AG20443 (cell line): ENCODE data around the gene ABLIM2.

Experiments used
- DNase-seq: peaks from one replicate; pipeline ENCODE4 v3.0.0; 2012; ENCODE audit warnings: low spot score, mixed read lengths

ABLIM2 gene

DNA sequence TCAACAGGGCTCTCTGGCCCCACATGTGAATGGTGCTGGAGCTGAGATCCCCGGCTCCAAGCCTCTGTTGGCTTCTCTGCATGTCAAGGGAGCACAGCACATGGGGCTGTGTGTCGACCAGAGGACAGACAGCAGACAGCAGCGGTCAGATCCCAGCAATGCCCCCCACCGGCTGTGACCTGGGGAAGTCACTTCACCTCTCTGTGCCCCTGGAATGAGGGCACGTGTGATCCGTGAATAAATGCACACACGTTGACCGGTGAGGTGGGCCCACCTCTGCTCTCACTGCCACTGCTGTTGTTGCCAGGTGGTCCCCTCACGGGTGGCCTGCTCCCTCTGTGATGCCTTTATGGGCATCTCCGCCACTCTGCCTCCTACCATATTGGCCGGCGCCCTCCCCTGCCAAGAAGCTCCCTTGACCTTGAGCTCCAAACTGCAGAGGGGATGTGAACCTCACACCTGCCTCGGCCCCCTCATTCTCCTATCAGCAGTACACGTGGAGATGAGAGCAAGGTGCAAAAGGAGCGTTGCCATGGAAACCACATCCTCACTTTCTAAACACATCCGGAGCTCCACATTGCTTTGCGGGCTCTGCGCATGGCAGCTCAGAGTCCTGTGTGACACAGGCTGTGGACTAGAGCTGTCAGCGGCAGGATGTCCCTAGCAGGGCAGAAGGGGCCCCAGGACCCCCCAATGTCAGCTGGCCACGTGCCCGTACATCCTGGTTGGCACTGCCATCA, 75.4 kb downstream of the ABLIM2 start:
- DNase-seq, result no peak

DNA sequence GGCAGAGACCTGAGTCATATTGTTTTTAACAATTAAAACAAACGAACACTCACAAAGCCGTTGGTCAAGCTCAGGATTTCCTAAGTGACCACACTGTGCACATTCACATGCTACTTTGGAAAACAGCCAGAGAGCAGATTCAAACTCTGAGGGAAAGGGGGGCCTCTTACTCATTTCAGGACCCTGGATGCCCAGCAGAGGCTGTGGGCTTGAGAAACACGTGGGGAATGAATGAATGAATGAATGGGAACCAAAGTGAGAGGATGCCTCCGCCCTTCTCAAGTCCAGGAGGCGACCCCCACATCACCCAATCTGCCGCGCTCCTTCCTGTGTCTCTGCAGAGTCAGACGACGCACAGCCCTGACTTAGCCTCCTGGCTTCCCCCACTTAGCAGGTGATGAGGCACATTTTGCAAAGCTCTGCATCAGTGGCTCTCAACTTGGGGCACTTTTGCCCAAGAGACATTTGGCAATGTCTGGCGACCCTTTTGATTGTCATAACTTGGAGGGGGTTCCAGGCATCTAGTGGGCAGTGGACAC, 76.0 kb downstream of the ABLIM2 start:
- no peak for DNase-seq

DNA sequence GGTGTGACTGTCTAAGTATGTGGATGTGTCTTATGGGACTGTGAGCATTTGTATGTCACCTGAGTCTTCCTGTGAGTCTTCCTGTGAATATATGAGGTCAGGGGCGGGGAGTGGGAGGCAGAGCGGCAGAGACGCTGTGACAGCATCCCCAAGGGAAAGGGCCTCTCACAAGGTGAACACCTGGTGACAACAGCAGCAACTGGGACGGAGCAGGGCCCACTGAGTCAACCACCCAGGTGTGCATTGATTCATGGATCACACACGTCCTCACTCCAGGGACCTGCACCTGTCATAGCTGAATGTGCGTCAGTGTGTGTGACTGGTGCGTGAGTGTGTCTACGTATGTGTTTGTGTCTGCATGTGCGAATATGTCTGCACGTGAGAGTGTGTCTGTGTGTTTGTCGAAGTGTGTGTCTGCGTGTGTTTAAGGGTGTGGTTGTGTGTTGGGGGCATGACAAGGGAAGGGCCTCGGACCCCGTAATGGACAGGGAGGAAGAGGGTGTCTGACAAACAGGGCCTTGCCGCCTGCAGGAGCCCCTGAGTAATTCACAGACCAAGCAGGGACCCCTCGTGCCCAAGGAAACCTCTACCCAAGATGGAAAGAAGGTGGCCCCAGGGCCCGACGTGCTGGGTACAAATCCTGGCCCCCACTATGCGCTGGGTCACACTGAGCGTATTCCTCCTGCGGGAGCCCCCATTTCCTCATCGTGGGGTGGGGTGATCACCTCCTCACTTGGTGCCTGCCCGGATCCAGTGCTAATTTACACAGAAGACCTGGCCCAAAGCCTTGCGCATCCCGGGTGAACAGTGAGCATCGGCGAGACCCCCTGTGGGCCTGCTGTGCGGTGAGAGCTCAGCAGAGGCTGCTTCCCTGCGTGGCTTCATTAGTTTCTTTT, 76.7 kb downstream of the ABLIM2 start:
- DNase-seq, result no peak

DNA sequence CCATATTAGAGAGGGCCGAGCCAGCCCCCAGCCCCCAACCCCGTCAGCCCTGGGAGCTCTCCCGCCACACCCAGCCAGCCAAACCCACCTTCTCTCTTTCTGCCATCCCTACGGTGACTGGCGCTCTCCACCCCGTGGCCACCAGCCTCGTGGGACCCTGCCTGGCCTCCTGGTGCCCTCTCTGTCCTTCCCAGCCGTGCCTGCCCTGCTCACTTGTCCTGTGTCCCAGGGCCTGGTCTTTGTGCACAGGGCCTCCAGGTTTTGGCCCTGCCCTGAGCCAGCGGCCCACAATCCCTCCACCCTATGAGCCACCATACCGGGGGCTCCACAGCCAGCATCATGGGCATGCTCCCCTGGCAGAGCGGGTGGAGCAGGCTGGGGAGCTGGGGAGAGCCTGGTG, 77.4 kb downstream of the ABLIM2 start:
- DNase-seq, result no peak

DNA sequence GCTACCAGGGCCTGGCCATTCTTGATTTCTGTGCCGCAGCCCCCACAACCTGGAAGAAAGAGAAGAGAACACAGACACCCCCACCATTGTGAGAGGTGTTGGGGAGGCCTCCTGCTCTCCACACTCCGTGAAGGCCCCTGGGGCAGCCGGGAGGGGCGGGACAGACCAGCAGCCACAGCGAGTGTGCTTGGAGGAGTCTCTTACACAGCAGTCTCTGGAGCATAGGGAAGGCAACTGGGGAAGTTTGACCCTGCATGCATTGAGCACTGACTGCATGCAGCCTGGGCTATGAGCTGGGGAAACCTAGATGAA, 77.9 kb downstream of the ABLIM2 start:
- no peak for DNase-seq

DNA sequence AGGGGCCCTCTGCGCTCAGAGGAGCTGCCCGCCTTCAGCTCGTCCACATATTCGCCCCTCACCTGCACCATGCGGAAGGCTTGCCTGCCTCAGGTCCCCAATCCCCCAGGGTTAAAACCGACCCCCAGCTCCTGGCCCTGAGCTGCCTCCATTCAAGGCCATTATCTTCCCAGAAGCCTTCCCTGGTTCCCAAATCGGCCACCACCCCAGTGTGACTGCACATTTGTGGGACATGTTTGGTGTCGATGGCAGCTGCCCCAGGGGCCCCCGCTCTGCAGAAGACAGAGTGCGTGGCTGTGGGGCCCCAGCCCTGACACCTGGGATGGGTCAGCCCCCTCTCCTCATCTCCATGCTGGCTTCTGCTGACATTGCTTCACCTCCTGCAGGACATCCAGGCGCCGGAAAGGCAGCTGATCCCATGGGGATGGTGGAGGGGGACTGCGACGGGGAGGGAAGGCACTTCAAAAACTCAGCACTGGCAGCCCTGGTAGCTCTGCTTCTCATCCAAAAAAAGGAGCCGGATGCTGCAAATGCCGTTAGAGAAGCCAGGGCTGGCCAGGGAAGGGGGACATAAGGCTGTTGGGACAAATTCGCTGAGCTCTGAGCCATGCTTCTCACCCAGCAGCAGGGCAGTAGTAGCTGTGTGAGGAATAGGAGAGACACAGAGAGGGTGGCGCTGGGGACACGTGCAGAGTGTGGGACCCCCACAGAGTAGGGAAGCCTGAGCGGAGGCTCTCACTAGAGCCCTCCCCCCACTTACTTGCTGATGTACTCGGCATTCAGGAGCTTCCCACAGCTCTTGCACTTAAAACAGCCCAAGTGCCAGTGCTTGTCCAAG, 78.5 kb downstream of the ABLIM2 start:
- no peak for DNase-seq

DNA sequence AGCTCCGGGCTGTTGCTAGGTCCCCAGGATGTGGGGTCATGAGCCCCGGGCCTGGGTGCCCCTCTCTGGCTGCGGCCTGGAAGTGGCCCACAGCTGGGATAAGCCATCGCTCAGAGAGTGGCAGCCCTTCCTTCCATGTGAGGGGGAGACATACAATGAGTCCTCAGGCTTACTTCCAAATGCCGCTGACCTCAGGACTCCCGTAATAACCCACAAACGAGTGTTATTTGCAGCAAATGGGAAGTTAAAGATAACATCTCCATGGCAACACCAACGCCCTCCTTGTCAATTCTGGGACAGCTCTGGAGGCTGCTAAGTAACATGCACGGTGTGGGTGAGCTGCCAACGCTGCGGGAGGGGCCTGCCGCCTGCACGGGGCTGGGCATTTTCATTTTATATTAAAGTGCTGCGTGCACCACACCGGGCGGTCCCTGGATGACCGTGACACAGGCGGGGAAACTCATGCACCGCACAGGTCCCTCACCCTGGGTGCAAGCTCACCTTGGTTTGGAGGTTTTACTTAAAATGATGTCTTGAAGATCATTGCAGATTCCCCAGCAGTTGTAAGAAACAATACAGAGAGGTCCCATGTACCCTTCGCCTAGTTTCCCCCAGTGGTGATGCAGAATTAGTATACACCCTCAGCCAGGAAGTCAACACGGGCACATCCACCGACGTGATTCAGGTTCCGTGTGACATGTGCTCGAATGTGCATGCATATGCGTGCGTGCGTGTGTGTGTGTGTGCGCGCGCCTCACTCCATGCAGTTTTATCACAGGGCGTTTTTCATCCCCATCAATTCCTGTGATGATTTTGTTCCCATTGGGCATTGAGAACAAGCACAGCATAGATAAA, 79.4 kb downstream of the ABLIM2 start:
- no peak for DNase-seq

DNA sequence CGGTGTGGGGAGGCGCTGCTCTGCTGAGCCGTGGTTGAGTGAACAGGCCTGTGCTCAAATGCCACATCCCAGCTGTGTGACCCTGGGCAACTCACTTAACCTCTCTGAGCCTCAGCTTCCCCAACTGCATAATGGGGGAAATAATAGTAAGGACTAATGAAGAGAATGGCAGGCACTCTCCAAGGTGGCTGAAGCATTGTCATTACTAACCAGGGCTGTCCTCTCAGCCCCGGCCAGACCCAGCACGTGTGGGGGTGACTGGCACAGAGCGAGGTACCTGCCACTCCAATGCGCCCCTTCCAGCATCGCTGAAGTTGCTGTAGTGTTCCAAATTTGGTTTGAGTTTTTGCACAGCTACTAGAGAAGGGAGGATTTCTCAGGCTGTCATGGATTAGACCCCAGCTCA, 80.0 kb downstream of the ABLIM2 start:
- DNase-seq, result no peak

DNA sequence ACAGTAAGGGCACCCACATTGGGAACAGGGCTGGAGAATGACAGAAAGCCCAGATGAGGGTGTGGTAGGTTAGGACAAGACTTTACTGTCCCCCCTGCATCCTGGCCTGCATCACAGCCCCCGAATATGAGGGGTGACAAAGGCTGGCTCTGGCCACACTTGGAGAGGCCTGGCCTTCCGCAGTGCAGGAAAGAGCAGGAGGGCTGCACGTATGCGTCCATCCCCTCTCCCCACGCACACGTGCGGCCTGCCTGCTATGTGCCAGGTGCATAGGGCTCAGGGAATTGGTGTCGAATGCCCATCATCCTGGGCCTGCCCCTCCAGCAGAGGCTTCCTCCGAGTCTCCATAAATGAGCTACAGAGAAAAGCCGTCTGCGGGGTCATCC, 80.5 kb downstream of the ABLIM2 start:
- DNase-seq, result no peak

DNA sequence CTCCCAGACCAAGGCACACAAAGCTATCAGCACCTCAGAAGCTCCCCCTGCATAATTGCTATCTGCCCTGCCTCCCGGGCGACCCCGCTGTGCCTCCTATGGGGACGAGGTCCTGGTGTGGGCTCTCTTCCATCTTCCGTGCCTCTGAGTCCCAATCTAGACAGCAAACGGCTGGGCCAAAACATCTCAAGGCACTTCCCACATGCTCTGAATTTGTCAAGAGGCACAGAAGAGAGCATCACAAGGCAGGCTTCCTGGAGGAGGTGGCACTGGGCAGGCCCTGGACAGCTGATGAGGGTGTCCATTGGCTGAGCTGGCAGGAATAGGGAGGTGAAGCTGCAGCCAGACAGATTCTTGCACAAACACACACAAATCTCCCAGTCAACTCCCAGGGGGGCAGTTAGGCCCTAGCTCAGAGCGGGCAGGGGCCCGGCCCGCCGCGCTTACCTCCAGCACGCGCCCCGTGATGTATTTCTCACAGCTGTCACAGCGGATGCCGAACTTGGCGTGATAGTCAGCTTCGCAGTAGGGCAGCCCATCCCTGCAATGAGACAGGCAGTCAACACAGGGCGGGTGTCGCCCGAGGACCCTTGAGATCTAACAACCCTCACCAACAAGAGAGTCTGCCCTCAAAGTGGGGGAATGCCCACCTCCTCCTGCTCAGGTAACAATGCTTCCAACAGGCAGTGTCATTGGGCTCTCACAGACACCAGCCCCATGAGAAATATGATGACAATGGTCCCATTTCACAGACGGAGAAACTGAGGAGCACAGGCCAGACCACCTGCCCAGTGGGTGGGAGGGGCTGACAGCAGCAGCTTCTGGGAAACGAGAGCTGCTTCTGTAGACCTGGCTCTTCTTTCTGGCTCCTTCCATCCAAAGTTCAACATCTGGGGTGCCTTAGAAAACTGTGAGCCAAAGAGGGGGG, 81.2 kb downstream of the ABLIM2 start:
- no peak for DNase-seq

DNA sequence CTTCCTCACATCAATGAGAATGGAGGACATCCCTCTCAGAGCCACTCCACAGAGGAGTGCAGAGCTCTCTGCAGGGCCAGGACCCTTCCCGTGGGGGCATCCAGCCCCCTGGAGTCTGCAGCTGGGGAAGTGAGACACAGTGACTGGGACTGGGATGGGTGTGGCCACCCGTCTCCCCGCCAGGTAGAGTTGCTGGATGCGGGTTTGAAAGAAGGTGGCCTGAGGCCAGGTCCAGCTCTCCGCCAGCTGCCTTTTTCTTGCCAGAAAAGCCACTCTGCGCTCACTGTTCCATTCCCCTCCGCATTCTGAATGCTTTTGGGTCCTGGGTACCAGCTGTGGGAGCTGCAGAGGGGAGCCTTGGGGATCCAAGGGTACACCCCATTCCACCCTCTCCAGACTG, 82.6 kb downstream of the ABLIM2 start:
- DNase-seq, result no peak

DNA sequence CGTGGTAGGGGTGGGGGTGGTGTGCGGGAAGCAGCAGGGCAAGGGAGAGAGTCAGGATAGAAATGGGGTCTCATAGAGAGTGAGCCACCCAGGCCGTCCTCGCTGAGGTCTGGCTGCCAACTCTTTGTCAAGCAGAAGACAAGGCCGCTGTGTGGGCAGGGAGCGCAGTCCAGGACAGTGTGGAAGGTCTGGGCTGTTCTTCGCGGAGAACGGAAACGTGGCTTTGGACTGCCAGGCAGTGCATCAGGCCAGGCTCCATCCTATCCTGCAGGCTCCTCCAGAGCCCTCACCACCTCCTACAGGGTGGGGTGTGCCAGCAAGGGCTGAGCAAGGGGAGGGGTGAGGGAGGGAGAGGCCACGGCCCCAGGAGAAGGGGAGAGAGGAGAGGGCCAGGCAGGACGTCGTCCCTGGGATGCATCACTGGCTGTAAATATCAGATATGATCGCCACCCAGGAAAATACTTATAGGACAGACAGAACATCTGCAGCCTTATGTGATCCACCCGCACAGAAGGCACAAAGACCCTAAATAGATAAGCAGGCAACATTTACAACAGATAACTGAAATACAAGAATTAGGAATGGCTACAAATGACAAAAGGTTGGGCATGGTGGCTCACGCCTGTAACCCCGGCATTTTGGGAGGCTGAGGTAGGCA, 85.3 kb downstream of the ABLIM2 start:
- DNase-seq, result no peak

DNA sequence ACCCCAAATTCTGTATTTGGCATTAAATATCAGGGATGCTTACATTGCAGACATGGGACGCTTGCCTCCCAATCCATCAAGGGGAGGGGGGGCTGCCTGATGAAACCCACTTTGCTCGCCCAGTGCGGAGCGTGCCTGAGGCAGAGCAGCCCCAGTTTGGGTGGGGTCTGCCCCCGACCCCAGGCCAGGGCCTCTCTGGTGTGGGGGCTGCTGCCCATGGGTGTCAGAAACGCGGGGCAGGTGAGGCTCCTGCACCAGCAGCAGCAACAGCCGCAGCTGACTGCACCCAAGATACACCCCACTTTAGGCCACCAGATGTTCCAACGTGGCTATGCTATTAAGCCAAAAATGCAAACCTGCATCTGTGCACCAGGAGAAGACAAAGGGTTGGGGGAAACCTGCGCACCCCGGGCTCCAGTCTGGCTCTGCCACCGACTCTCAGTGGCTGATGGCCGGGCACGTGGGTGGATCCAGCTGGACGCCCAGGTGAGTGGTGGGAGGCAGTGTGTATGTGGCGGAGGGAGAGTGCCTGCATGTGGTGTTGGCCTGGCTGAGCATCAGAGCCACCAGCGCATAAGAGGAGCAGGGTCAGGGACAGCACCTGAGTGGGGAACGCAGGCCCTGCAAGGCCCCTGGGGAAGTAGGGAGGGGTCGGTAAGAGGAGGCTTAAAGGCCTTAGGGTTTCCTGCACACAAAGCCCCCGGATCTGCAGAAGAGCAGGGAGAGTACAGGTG, 86.2 kb downstream of the ABLIM2 start:
- DNase-seq, result no peak

DNA sequence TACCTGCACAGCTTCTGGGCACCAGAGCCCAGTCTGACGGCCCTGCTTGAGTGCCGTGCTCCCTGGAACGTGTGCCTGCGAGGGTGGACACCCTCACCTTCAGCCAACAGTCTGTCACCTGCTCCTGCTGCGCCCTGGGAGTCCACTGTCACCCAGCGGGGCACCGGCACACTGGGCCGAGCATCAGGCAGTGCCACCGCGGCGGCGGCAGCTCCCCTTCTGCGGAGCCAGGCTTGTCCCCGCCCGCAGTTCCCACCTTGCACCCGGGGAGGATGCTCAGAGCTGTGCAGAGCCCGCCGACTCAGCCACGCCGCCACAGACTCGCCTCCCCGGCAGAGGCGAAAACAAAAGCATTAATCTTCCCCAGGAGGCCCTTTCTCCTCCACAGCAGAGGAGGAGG, 86.8 kb downstream of the ABLIM2 start:
- DNase-seq, result no peak

DNA sequence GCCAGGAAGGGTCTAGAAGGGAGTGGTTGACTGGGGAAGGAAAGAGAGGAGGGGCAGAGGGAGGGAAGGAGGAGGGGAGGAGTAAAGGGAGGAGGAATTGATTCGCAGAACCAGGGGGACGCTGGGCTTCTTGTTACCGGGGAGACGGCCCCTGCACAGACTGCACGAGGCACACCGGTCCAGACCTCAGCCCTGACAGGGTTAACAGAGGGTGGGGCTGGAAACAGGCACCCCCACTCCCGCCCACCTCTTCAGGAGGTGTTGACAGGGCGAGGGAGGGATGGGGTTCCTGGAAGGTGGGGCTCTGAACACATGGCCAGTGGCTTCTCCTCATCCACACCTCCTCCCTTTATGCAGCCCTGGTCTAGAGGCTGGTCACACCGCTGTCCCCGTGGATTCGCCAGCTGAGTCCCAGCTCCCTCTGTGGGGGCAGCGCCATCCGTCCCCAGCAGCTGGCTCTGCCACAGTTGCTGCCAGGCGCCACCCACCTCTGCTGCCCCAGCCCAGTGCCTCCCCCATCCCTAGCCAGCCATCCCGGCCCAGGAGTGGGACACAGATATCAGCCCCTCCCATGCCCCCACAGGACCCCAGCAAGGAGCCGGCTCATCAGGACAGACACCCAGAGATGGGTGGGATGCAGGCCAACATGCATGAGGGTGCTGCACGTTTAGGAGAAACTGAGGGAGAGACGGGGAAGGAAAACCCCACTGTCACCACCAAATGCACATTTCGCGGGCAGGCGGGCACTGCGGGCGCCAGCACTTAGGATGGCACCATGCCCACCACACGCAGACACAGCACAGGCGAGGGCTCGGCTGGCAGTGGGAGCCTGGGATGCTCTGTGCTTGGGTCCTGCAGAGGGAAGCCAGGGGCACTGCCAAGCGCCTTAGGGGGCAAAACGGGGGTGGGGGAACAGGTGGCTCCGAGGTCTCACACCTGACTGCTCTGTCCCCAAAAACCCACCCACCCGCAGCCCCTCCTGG, 87.6 kb downstream of the ABLIM2 start:
- DNase-seq, result no peak

DNA sequence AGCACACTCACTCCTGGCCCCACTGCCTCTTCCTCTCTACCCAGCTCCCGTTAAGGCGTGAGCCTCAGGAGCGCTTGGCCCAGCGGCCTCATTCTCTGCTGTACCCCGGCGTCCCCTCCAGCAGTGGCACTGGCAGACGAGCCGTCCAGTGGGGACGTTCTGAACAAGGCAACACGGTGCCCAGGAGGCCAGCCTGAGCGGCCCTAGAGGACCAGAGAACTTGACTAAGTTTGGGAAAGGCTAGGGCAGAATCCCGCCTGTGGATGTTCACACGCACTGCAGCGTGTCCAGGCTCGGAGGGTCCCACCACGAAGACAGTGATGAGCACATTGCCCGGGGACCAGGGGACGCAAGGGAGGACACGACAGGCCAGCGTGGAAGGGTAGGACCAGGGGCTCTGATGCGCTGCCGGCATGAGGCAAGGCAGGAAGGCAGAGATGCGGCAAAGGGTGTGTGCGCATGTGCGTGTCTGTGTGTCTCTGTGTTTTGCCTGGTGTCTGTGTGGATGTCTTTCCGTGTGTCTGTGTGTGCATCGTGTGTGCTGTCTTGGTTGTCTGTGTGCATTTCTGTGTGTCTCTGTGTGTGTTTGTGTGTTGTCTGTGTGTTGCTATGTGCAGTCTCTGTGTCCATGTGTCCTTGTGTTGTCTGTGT, 89.4 kb downstream of the ABLIM2 start:
- no peak for DNase-seq
